Neural crest cell (in vitro differentiated cells): ENCODE results near the gene DMRT2. TPM values are rescaled to one million over a fixed set of nuclear protein-coding genes. Genes with fewer than 3 reads are reported as not detected.

Experiments
- DNase-seq: peaks from one replicate; pipeline ENCODE4 v3.0.0; 2021; ENCODE audit warnings: low read depth, mixed read lengths, low spot score
- H3K27ac Mint-ChIP-seq: one replicate; pipeline ENCODE4 v1.8.0; 2021; ENCODE audit warnings: mild to moderate bottlenecking, mixed read lengths; ENCODE audit not compliant: unreplicated experiment
- H3K27me3 Mint-ChIP-seq: 2 replicates; pipeline ENCODE4 v1.8.0; 2021; ENCODE audit warnings: low read depth, mild to moderate bottlenecking, mixed read lengths
- H3K36me3 Mint-ChIP-seq: 2 replicates; pipeline ENCODE4 v1.8.0; 2021; ENCODE audit warnings: low read depth, mild to moderate bottlenecking, mixed read lengths
- H3K4me1 Mint-ChIP-seq: 2 replicates; pipeline ENCODE4 v1.8.0; 2021; ENCODE audit warnings: mixed read lengths
- H3K4me3 Mint-ChIP-seq: one replicate; pipeline ENCODE4 v1.8.0; 2021; ENCODE audit warnings: mild to moderate bottlenecking, mixed read lengths
- H3K9me3 Mint-ChIP-seq: 2 replicates; pipeline ENCODE4 v1.8.0; 2021; ENCODE audit warnings: mixed read lengths
- CTCF ChIP-seq: fragments of 200-600 bp; sonication (generic); conservative IDR thresholded peaks from 2 replicates; pipeline ENCODE4 v1.5.0; 2021; ENCODE audit warnings: antibody characterized with exemption, mild to moderate bottlenecking
- total RNA-seq: library from RNA; stranded (reverse); gene quantifications from 2 replicates; pipeline ENCODE4 v1.2.1, GENCODE V29; 2021

DMRT2 gene
- total RNA-seq, 1 donor from 2014 or later, result 0.49 TPM

GRCh38 chr9:1100945-1101344 is 50.8 kb downstream of the DMRT2 start:
- peaks cover 24% of the 10 kb centered on the region for H3K27me3 Mint-ChIP-seq
- peaks cover 5% of the 10 kb centered on the region for H3K4me1 Mint-ChIP-seq
- H3K9me3 Mint-ChIP-seq, result peaks cover 12% of the 10 kb centered on the region
- peak; percentile 28 for DNase-seq
- H3K27ac Mint-ChIP-seq, result no peak overlapping the region
- H3K36me3 Mint-ChIP-seq, result no peaks in the 10 kb centered on the region
- peak; percentile 64 for TF ChIP-seq CTCF
- H3K4me3 Mint-ChIP-seq, result no peak overlapping the region

- no peak overlapping the region for H3K4me3 Mint-ChIP-seq
- peaks cover 19% of the 10 kb centered on the region for H3K27me3 Mint-ChIP-seq
- no peaks in the 10 kb centered on the region for H3K36me3 Mint-ChIP-seq
- TF ChIP-seq CTCF, result no peak
- H3K9me3 Mint-ChIP-seq, result peaks cover 8% of the 10 kb centered on the region
- no peak for DNase-seq
- H3K4me1 Mint-ChIP-seq, result peaks cover 5% of the 10 kb centered on the region
- H3K27ac Mint-ChIP-seq, result no peak overlapping the region
These were observed 51.9 kb downstream of the DMRT2 start for GRCh38 chr9:1101846-1102641.

- Mint-ChIP-seq H3K27ac (no peak overlapping the region), H3K9me3 (peaks cover 8% of the 10 kb centered on the region), H3K4me3 (no peak overlapping the region), H3K36me3 (no peaks in the 10 kb centered on the region), H3K27me3 (peaks cover 19% of the 10 kb centered on the region), H3K4me1 (peaks cover 5% of the 10 kb centered on the region)
- no peak for DNase-seq
- no peak for TF ChIP-seq CTCF
These were observed 52.4 kb downstream of the DMRT2 start for GRCh38 chr9:1102642-1102970.

Other genes with a start within 250 kb of the DMRT2 start
- gene DMRT1, start 208.7 kb upstream of the DMRT2 start, total RNA-seq, result not detected in 2 replicates
- gene DMRT3, start 73.7 kb upstream of the DMRT2 start, total RNA-seq, result not detected in 2 replicates